ENCODE data around the gene GNG8.
A peak's percentile ranks its signal among the peaks of the same experiment; 100 is the strongest.

GNG8 gene

DNA sequence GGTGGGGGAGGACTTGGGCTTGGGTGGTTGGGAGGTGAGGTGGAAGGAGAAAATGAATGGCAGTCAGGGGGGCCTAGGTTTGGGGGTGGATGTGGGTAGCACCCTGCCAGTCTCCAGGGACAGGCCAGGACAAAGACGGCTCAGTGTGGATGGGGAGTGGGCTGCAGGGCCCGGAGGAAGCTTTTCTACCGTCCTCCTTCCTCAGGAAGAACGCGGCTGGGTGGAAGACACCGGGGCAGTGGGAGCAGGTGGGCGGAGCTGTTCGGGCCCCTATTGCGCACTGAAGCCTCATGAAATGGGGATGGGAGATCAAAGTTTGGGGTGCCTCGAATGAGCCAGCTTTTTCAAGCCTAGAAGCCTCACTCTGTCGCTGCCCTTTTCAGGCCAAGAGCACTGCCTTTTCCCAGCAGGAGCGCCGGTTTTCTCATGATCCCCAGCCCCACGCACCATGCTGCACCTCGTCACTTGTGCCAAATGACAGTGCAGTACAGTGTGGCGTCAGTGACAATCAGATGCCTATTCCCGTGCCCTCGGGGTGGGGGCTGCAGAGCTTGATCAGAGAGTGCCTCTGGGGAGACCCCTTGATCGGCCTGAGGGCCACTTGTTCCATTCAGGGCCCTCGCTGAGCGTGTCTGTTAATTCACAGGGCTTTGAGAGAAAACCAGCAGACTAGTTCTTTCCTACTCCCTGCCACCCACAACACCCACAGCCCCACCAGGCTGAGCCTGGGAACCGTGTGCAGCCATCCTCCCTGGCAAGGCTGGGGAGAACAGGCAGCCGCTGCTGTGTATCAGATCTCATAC is 33.4 kb downstream of the GNG8 start:
- DNase-seq (ENCODE audit: low read depth) = no peak

GRCh38 chr19:46601318-46602224 is 34.4 kb downstream of the GNG8 start, which contains the start of gene CALM3:
TSS of gene CALM3 (plus strand) at chr19:46601330. CDS start at chr19:46601435, 105 bp downstream.
- DNase-seq (ENCODE audit: low read depth) = no peak

GRCh38 chr19:46600384-46601317 is 35.4 kb downstream of the GNG8 start:
- DNase-seq (ENCODE audit: low read depth) = peak; percentile 97

- DNase-seq (ENCODE audit: low read depth) = no peak
Measured at GRCh38 chr19:46599716-46600373, 36.2 kb downstream of the GNG8 start.

DNA sequence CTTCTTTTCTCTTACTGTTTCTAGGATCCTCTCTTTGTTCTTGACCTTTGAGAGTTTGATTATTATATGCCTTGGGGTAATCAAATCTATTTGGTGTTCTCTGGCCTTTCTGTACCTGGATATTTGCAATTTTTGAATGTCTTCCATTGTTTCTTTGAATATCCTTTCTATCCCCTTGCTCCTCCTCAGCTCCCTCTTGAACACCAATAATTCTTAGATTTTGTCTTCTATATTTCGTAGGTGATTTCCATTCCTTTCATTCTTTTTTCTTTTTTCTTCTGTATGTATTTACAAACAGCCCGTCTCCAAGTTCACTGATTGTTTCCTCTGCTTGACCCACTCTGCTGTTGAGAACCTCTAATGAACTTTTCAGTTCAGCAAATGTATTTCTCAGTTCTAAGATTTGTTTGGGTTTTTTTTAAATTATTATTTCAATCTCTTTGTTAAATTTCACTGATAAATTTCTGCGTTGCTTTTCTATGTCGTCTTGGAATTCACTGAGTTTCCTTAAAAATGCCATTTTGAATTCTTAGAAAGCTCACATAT is 37.6 kb downstream of the GNG8 start:
- DNase-seq (ENCODE audit: low read depth) = no peak

GRCh38 chr19:46596008-46596407 is 40.0 kb downstream of the GNG8 start:
- DNase-seq (ENCODE audit: low read depth) = no peak

- no peak for DNase-seq (ENCODE audit: low read depth)
Measured at GRCh38 chr19:46591870-46592269, 44.1 kb downstream of the GNG8 start.

GRCh38 chr19:46591254-46591653 is 44.7 kb downstream of the GNG8 start:
- DNase-seq (ENCODE audit: low read depth) = no peak

DNA sequence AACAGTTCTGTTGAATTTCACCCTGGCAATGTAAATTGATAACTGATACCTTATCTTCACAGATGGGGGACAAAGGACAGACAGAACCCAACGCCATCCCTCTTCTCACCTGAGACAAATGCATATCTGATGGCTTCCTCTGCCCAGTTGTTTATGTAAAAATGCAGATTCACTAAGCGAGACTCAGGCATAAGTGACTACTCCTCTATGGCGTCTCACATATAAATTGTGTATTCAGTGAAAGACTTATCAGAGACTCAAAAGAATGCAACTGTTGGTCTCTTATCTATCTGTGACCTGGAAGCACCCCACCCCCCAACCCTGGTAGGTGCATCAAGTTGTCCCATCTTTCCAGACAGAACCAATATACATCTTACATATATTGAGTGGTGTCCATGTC is 48.1 kb downstream of the GNG8 start:
- DNase-seq (ENCODE audit: low read depth) = no peak

DNA sequence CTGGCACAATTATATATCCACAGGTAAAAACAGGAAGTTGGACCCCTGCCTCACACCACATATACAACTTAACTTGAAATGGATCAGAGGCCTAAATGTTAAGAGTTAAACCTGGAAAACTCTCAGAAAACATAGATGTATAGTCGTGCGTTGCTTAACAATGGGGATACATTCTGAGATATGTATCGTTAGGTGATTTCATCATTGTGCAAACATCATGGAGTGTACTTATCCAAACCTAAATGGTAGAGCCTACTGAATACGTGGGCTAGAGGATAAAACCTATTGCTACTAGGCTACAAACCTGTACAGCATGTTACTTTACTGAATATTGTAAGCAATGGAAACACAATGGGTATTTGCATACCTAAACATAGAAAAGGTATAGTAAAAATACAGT is 49.7 kb downstream of the GNG8 start:
- DNase-seq (ENCODE audit: low read depth) = no peak

GRCh38 chr19:46585539-46585938 is 50.5 kb downstream of the GNG8 start:
- DNase-seq (ENCODE audit: low read depth) = no peak

Data from stimulated activated CD8-positive, alpha-beta memory T cell treated with anti-CD3 and anti-CD28 coated beads, Interleukin-12 subunit alpha, Interleukin-12 subunit beta, amount 100 ng/mL, for 1 hour (primary cell).